Gastroesophageal sphincter (tissue), 3 donors: ENCODE results near the gene IPO4.

Experiments used
- CTCF ChIP-seq, 4 experiments: fragments of 200-600 bp in 2 of 4; fragments of 450-650 bp in 2 of 4; sonication (generic) in 1 of 4; IDR thresholded peaks; one replicate each; pipeline ENCODE4 v1.5.1; 2017 to 2019; ENCODE audit warnings: antibody characterized with exemption in 4 of 4, mild to moderate bottlenecking in 2 of 4, moderate library complexity in 2 of 4
- EP300 ChIP-seq: sonication (generic); formaldehyde crosslinking; IDR thresholded peaks from one replicate; pipeline ENCODE4 v1.6.1; 2017; ENCODE audit warnings: antibody characterized with exemption, mild to moderate bottlenecking
- POLR2A ChIP-seq, 2 donors: fragments of 450-650 bp; IDR thresholded peaks; one replicate each; pipeline ENCODE4 v1.6.1; 2017; ENCODE audit warnings: antibody characterized with exemption in 2 of 2, mild to moderate bottlenecking in 2 of 2, moderate library complexity in 1 of 2

- no peak for TF ChIP-seq EP300
- no peak for TF ChIP-seq POLR2A (IDR thresholded peaks at IDR 0.05)
- TF ChIP-seq CTCF (IDR thresholded peaks at IDR 0.05): no peak
These were observed 51.7 kb downstream of the IPO4 start for GRCh38 chr14:24136684-24137528.
